Omental fat pad (tissue), 4 donors: ENCODE data around the gene VPS11. TPM values are rescaled to one million over a fixed set of nuclear protein-coding genes. Genes with fewer than 3 reads are reported as not detected.

Experiments
- ATAC-seq: fragments of 150-250 bp; one replicate; pipeline ENCODE4 v1.9.1; 2016; ENCODE audit warnings: mild to moderate bottlenecking, moderate library complexity; ENCODE audit not compliant: low FRiP score
- DNase-seq: peaks from one replicate; pipeline ENCODE4 v3.0.0-alpha.2; 2019; ENCODE audit warnings: low spot score
- total RNA-seq, 4 donors: library from RNA; depleted of rRNA; stranded (reverse); fragments of >200 nt; gene quantifications; one replicate each; pipeline ENCODE4 v1.1.0, GENCODE V29; 2016
- TF ChIP-seq, protein P1 (sequence below), 3 donors: fragments of 450-650 bp; IDR thresholded peaks; one replicate each; pipeline ENCODE4 v1.5.1; 2016 to 2017; ENCODE audit warnings: antibody characterized with exemption in 3 of 3, mild to moderate bottlenecking in 3 of 3, moderate library complexity in 2 of 3

VPS11 gene
- total RNA-seq, 4 donors from 2014 or later: 31.5 to 39.2 (median 32.7) TPM

DNA sequence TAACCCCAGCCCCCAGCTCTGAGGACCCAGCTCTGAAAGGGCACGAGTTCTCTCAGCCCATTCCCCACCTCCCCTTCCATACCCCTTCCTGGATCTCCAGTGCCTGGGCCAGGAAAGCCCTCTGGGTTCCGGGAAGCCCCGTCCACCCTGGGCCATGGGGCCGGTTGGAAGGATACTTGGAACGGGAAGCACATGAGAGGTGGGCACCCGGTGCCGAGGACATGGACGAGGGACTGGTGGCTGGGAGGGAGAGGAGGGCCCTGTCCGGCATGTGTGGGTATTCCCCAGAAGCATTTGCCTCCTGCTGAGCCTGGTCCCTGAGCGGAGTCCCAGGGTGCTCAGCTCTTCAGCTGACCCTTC lies 48.6 kb downstream of the VPS11 start:
- DNase-seq (no peak), ATAC-seq (no peak)
- TF ChIP-seq, protein P1, sequence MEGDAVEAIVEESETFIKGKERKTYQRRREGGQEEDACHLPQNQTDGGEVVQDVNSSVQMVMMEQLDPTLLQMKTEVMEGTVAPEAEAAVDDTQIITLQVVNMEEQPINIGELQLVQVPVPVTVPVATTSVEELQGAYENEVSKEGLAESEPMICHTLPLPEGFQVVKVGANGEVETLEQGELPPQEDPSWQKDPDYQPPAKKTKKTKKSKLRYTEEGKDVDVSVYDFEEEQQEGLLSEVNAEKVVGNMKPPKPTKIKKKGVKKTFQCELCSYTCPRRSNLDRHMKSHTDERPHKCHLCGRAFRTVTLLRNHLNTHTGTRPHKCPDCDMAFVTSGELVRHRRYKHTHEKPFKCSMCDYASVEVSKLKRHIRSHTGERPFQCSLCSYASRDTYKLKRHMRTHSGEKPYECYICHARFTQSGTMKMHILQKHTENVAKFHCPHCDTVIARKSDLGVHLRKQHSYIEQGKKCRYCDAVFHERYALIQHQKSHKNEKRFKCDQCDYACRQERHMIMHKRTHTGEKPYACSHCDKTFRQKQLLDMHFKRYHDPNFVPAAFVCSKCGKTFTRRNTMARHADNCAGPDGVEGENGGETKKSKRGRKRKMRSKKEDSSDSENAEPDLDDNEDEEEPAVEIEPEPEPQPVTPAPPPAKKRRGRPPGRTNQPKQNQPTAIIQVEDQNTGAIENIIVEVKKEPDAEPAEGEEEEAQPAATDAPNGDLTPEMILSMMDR (IDR thresholded peaks at IDR 0.05): no peak

DNA sequence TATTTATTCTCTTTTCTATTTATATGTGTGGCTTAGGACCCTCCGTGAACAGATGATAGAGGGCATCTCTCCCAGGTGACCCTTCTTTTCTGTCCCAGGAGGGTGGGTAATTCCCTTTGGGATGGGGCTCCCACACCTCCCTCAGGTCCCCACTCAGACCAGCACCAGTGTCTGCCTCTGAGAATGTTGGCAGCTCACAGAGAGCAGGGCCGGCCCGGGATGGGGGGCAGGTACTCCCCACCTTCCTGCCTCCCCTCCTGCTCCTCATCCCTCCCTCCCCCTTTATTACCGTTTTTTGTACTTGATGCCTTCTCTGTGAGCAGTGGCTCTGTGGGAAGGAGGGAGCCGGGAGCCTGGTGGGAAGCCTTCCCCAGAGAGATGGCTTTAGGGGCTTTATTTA lies 49.0 kb downstream of the VPS11 start:
- DNase-seq (no peak), ATAC-seq (no peak)
- TF ChIP-seq, protein P1 (IDR thresholded peaks at IDR 0.05): no peak

DNA sequence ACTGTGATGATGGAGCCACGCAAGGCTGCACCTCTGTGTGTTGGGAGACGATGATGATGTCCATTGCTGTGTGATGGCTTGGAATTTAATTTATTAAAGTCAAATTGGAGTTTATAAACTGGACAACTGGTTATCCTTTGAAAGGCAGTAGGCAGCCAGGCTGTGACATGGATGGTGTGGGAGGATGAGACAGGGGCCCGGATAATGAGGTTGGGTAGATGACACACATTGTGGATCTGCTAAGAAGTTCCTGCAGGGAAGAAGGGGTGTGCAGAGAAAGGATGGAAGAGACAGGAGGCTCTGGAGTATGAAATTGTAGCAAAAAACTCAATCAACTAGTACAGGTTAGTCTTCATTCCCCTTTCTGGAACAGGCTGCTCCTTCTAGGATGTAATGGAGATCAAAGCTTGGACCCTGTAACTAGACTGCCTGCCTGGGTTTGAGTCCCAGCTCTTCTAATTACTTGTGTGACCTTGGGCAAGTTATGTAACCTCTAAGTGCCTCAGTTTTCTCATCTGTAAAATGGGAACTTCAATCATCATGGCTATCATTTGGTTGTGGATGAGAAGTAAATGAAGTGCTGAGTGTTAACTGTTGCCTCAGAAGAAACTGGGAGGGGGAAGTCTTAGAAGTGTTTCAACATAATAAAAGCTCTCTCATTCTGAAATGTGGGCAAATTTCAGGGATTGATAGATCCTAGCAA lies 49.5 kb downstream of the VPS11 start:
- ATAC-seq: no peak
- TF ChIP-seq, protein P1 (IDR thresholded peaks at IDR 0.05): no peak
- DNase-seq: no peak

GRCh38 chr11:119118227-119118626 lies 50.6 kb downstream of the VPS11 start:
- ATAC-seq: no peak
- no peak for DNase-seq
- TF ChIP-seq, protein P1 (IDR thresholded peaks at IDR 0.05): no peak

- ATAC-seq (no peak), DNase-seq (no peak)
- TF ChIP-seq, protein P1 (IDR thresholded peaks at IDR 0.05): no peak
Measured at GRCh38 chr11:119118946-119119345, 51.3 kb downstream of the VPS11 start.

- TF ChIP-seq, protein P1 (IDR thresholded peaks at IDR 0.05): no peak
Measured at GRCh38 chr11:119120639-119121007, 53.0 kb downstream of the VPS11 start.

More at GRCh38 chr11:119120639-119121007, 53.0 kb downstream of the VPS11 start:
- ATAC-seq: no peak
- DNase-seq: no peak
